NCI-H748 treated with DMSO at 0.1 percent for 48 hours (cell line): ENCODE measurements around the gene TRIM16.
A peak's percentile ranks its signal among the peaks of the same experiment; 100 is the strongest.
"Not testable (repeated sequence)": the region's sequence is repeated elsewhere in the genome, so short reads cannot be mapped to it uniquely, and the experiment has no call there.

ENCODE experiments used
- DNase-seq: peaks from one replicate; lab custom pipeline; 2025; lab: John Stamatoyannopoulos, UW

The TRIM16 gene

GRCh38 chr17:15615850-15616249 lies 68.3 kb downstream of the TRIM16 start:
- DNase-seq, result not testable (repeated sequence)

- DNase-seq, result not testable (repeated sequence)
Observed at GRCh38 chr17:15613111-15613510, 71.0 kb downstream of the TRIM16 start.

DNA sequence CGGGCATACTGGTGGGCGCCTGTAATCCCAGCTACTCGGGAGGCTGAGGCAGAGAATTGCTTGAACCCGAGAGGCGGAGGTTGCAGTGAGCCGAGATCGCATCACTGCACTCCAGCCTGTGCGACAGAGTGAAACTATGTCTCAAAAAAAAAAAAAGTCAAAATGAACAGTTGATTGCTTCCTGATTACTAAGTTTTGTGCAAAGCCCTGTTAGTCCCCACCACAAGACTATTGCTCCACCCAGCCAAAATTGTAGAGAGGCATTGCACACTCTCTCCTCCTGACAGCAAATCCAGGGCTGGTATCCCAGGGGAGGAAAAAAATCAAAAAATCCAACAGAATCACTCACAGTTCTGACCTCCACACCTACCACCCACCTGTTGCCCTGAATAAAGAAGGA lies 91.2 kb downstream of the TRIM16 start:
- not testable (repeated sequence) for DNase-seq

DNA sequence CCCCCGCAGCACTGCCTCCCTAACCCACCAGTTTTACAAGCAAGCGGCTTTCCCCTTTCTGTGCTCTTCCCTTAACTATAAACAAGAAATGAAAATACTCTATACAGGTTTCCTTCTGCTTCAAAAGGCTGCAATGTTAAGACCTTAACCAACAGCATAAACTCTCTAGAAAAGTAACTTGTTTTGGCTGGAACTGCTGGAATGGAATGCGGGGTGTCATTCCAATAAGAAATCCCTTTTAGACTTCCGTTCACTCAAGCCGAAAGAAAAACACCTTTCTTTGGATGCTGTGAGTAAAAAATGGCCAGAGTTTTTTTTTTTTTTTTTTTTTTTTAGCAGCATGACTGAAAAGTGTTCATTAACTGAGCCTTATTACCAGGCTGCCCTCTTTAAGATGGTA lies 92.1 kb downstream of the TRIM16 start:
- DNase-seq, result not testable (repeated sequence)

- DNase-seq, result not testable (repeated sequence)
Observed at GRCh38 chr17:15590844-15591243, 93.3 kb downstream of the TRIM16 start.

GRCh38 chr17:15589544-15590536 lies 94.3 kb downstream of the TRIM16 start:
- not testable (repeated sequence) for DNase-seq

DNA sequence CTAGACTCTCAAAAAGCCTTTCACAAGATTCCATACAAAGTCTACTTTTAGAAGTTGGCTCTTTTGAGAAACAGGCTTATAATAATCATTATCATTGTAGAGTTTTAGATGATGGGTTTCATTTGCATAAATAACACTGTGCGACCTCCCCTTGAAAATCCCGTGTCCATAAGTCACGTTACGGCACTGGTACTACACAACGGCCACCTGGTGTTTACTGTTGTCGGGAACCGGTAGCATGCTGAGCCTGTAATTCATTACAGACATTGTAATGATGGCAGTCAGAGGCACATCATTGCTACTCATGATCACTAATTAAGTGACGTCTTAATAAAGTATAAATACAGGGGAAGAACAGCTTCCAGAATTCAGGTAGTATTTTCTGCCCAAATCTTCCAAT lies 96.1 kb downstream of the TRIM16 start:
- peak; percentile 8 for DNase-seq

- DNase-seq, result not testable (repeated sequence)
Observed at GRCh38 chr17:15583313-15583712, 100.8 kb downstream of the TRIM16 start.

DNA sequence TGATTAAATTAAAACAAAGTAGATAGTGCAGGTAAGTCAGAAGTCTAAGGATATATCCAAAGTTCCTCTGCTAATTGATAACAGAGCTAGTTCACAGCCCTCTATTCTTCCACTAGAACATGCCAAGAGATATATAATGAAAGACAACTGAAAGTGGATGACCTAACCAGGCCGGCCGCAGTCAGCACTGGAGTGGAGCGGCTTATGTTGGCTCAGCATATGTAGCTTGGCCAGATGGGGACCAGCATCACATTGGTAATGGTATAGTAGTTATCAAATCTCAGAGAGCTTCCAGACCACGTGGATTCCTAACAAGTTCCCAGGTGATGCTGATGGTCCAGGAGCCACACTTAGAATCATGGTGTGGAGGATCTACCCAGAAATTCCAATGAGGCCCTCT lies 102.6 kb downstream of the TRIM16 start:
- not testable (repeated sequence) for DNase-seq
